ES-I3 (cell line): ENCODE measurements around the gene BCL2L12.

Source experiments
- H3K36me3 ChIP-seq: 2 replicates; pipeline ENCODE4 v1.6.1; 2013; ENCODE audit warnings: mild to moderate bottlenecking, low read length, control low read depth, moderate library complexity; ENCODE audit not compliant: insufficient read depth
- H3K4me1 ChIP-seq: 2 replicates; pipeline ENCODE4 v1.6.1; 2013; ENCODE audit warnings: mild to moderate bottlenecking, control low read depth, low read length; ENCODE audit not compliant: insufficient read depth
- H3K9ac ChIP-seq: 2 replicates; pipeline ENCODE4 v1.6.1; 2013; ENCODE audit warnings: low read depth, mild to moderate bottlenecking, low read length, moderate library complexity
- H3K9me3 ChIP-seq: 2 replicates; pipeline ENCODE4 v1.6.1; 2013; ENCODE audit warnings: mild to moderate bottlenecking, low read length, moderate library complexity; ENCODE audit not compliant: control insufficient read depth, insufficient read depth

Gene BCL2L12

DNA sequence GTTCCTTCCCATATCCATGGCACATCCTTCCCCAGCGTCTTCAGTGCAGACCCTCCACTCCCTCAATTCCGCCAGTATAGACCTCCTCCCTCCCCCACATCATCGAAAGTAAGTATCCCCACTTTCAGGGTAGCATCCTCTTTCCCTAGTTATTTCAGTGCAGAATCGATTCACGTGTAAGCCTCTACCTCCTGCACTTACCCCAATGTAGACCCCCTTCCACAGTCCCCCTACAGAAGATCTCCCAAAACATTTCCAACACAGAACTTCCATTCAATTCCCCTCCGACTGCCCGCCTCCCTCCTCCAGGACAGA is 740 bp upstream of the BCL2L12 start:
- Histone ChIP-seq H3K9me3 (no peaks in the 10 kb centered on the region), H3K4me1 (no peaks in the 10 kb centered on the region; the same call in 1 of the 2 replicates), H3K9ac (peak overlapping the region; percentile 95), H3K36me3 (peaks cover 3% of the 10 kb centered on the region; the same call in 1 of the 2 replicates)

DNA sequence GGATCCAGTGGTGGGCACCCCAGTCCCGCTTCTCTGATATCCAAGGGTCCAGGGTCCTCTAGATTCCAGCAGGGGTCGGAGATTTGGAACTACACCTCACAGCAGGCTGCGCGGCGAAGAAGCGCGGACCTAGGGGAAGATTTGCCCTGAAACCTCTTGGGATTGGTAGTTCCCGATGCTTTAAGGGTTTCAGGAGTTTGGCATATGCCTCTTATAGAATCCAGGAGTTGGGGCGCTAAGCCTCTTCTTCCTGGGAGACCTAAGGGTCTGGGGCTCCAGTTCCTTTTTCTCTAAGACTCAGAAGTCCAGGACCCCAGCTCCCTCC is 349 bp downstream of the BCL2L12 start:
- peak overlapping the region; percentile 95 for H3K9ac ChIP-seq
- no peaks in the 10 kb centered on the region; the same call in 1 of the 2 replicates for H3K4me1 ChIP-seq
- no peaks in the 10 kb centered on the region for H3K36me3 ChIP-seq
- no peaks in the 10 kb centered on the region for H3K9me3 ChIP-seq

DNA sequence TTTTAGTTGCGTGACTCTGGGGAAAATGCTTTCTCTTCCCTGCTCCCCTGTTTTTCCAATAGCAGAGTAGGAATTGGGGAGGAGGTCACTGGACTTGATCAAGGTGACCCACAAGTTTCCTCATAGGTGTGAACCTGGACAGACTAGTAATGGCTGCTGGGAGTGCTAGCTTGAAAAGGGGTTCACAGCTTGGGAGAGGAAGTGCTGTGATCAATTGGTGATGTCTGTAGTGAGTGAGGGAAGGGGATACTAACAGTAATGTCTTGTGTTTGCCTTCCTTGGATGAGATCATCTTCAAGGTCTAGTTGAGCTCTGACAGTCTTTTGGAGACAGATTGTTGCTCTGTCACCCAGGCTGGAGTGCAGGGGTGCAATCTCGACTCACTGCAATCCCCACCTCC is 1.7 kb downstream of the BCL2L12 start:
- no peaks in the 10 kb centered on the region; the same call in 1 of the 2 replicates for H3K4me1 ChIP-seq
- H3K9ac ChIP-seq: no peak overlapping the region; the same call in 1 of the 2 replicates
- no peaks in the 10 kb centered on the region for H3K36me3 ChIP-seq
- no peaks in the 10 kb centered on the region for H3K9me3 ChIP-seq

- Histone ChIP-seq H3K4me1 (no peaks in the 10 kb centered on the region; the same call in 1 of the 2 replicates), H3K9me3 (no peaks in the 10 kb centered on the region), H3K36me3 (peaks cover 3% of the 10 kb centered on the region; the same call in 1 of the 2 replicates), H3K9ac (no peak overlapping the region)
Observed at GRCh38 chr19:49669516-49669915, 3.8 kb downstream of the BCL2L12 start.

DNA sequence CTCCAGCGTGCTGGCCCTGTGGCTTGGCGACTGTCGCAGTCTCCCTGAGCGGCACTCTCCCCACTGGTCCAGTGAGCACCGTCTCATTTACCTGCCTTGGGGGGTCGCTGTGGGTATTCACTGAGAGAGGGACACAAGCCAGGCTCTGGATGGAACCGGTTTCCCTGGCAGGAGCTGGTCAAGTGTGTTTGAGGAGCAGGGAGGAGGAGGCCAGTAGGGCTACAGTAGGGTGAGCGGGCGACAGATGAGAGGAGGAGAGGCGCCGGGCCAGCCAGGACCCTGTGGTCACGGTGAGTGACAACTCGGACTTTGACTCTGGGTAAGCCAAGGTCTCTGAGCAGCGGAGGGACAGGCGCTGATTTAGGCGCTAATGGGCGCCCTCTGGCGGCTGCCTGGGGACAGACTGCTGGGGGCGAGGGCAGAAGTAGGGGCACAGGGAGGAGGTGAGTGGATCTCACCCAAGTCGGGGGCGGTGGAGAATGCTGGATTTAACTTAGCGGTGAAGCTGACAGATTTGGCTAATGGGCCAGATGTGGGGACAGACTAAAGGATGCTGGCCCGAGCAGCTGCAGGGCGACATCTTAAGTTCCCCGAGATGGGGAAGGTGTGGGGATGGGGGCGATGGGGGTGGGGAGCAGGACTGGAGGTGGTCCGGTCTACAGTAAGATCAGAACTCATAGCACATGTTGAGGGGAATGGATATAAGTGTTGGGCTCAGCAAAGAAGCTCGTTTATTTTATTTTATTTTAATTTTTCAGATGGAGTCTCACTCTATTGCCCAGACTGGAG is 6.6 kb downstream of the BCL2L12 start:
- Histone ChIP-seq H3K9ac (peak overlapping the region; percentile 36), H3K36me3 (peaks cover 3% of the 10 kb centered on the region; the same call in 1 of the 2 replicates), H3K9me3 (no peaks in the 10 kb centered on the region), H3K4me1 (peaks cover 3% of the 10 kb centered on the region)

GRCh38 chr19:49676136-49676783 is 10.5 kb downstream of the BCL2L12 start:
- H3K9me3 ChIP-seq: no peaks in the 10 kb centered on the region
- H3K36me3 ChIP-seq: peaks cover 3% of the 10 kb centered on the region; the same call in 1 of the 2 replicates
- peak overlapping the region; percentile 100 for H3K9ac ChIP-seq
- peaks cover 16% of the 10 kb centered on the region for H3K4me1 ChIP-seq

GRCh38 chr19:49676784-49677230 is 11.1 kb downstream of the BCL2L12 start:
- peak overlapping the region; percentile 100 for H3K9ac ChIP-seq
- no peaks in the 10 kb centered on the region for H3K9me3 ChIP-seq
- H3K36me3 ChIP-seq: peaks cover 3% of the 10 kb centered on the region
- H3K4me1 ChIP-seq: peaks cover 16% of the 10 kb centered on the region

DNA sequence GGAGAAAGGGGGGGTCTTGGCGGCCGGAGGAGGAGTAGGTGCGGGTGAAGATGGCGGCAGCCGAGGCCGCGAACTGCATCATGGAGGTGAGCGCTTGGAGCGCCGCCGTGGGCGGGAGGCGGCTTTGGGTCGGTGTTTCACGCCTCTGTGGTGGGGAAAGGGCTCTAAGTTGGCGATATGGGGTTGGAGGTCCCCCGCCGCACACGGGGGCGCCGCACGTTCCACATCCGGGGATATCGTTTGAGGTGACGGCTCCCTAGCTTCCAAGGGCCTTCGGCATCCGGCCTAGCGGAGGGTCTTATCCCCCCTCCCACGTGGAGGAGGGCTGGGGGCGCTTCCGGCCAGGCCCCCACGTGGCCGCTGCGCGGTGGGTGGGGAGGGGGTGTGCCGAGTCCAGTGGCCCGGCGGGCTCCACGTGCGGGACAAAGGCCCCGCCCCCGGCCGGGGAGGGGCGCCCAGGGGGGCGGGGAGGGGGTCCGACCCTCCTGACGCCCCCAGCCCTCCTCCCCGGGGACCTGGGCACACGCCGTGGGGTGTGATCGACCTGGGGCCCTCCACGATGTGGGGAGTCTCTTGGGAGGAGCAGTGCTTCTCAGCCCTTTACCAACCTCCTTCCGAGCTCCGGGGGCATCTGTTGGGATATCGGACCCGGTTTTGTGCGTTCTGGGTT is 11.6 kb downstream of the BCL2L12 start, which contains the start of gene PRMT1:
Gene PRMT1, plus strand, starts transcription at position 41 of the 670 bp plus-strand sequence. Its CDS starts 10 bp downstream, at position 51.
- no peaks in the 10 kb centered on the region for H3K9me3 ChIP-seq
- peaks cover 16% of the 10 kb centered on the region for H3K4me1 ChIP-seq
- peak within 1 kb of the TSS; percentile 100 for H3K9ac ChIP-seq
- peaks cover 6% of the 10 kb centered on the region for H3K36me3 ChIP-seq

DNA sequence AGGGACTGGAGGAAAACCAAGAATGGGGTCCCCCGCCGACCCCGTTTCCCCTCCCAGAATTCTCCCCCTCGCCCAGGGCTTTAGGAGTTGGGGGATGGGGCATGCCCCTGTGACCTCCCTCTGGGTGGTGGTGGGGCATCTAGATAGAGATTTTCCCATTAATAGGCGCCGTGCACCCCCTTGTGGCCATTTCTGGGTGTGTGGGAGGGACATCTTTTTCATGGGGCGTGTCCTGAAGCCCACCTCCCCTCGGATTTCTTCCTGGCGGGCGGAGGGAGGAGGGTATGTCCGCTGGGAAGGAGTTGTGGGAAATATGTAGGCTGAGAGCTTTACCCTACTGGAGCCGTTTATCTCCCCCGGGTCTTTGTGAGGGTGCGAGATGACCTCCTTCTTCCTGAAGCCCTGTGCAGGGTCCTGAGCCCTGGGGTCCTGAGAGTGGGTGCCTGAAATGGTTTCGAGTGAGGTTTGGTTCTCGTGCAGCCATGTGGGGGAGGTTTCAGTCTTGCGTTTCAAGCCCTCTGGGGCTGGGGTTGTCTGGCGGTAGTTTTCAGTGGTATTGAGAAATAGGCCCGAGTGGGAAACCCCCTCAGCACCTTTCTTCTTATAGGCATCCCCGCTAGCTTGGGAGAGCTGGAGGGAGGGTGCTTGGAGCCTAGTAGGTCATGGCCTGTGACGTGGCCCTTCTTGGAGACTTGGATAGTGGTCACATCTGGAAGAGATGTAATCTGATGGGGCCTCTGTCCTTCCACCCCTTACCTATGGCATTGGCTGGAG is 12.4 kb downstream of the BCL2L12 start:
- H3K9me3 ChIP-seq: no peaks in the 10 kb centered on the region
- H3K9ac ChIP-seq: peak overlapping the region; percentile 100
- peaks cover 10% of the 10 kb centered on the region for H3K36me3 ChIP-seq
- peaks cover 16% of the 10 kb centered on the region for H3K4me1 ChIP-seq

DNA sequence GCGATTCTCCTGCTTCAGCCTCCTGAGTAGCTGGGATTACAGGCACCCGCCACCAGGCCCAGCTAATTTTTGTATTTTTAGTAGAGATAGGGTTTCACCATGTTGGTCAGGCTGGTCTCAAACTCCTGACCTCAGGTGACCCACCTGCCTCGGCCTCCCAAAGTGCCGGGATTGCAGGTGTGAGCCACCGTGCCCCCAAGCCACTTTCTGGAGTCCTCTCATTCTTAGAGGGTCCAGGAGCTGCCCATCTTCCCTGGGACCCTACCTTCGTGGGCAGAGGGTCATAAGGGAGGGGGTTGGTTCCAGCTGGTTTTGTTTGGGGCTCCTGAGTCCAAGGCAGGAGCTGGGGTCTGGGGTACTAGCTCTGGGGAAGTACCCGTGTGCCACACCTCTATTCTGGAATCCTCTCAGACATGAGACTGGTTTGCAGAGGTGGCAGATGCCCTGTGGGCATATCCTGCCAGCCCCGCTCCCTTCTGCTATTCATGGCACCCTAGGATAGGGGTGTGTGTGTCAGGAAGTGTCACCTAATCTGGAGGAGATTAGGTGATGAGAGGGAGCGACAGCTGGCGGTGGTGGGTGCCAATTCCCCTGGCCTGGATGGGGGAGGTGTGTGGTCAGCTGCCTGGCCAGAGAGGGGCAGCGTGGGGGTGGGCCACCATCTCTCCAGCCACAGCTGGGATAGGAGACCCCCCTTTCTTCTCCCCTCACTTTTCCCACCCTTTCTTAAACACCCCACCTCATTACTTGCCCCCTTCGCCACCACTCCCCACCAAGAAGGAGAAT is 13.4 kb downstream of the BCL2L12 start:
- Histone ChIP-seq H3K9me3 (no peaks in the 10 kb centered on the region), H3K9ac (no peak overlapping the region), H3K36me3 (peaks cover 11% of the 10 kb centered on the region), H3K4me1 (peaks cover 16% of the 10 kb centered on the region)

- H3K9ac ChIP-seq: no peak overlapping the region; the same call in 1 of the 2 replicates
- H3K36me3 ChIP-seq: peaks cover 11% of the 10 kb centered on the region
- H3K4me1 ChIP-seq: peaks cover 15% of the 10 kb centered on the region
- no peaks in the 10 kb centered on the region for H3K9me3 ChIP-seq
Observed at GRCh38 chr19:49679771-49680413, 14.2 kb downstream of the BCL2L12 start.

- no peak overlapping the region; the same call in 1 of the 2 replicates for H3K9ac ChIP-seq
- H3K36me3 ChIP-seq: peaks cover 16% of the 10 kb centered on the region
- H3K4me1 ChIP-seq: peaks cover 13% of the 10 kb centered on the region
- H3K9me3 ChIP-seq: no peaks in the 10 kb centered on the region
Observed at GRCh38 chr19:49680421-49681351, 15.0 kb downstream of the BCL2L12 start.
